MM.1S (cell line): ENCODE measurements around the gene KLF15.

Experiments
- EZH2 ChIP-seq: fragments of 300-600 bp; sonication (generic); optimal IDR thresholded peaks from 2 replicates; pipeline ENCODE3; 2017; ENCODE audit warnings: low read depth, mild to moderate bottlenecking, antibody characterized with exemption, low read length, mixed read lengths
- TF ChIP-seq, protein P1 (sequence below): fragments of 300-600 bp; sonication (generic); IDR thresholded peaks from 2 replicates; pipeline ENCODE4 v1.5.1; 2016; ENCODE audit warnings: antibody characterized with exemption, low read length, mixed read lengths

DNA sequence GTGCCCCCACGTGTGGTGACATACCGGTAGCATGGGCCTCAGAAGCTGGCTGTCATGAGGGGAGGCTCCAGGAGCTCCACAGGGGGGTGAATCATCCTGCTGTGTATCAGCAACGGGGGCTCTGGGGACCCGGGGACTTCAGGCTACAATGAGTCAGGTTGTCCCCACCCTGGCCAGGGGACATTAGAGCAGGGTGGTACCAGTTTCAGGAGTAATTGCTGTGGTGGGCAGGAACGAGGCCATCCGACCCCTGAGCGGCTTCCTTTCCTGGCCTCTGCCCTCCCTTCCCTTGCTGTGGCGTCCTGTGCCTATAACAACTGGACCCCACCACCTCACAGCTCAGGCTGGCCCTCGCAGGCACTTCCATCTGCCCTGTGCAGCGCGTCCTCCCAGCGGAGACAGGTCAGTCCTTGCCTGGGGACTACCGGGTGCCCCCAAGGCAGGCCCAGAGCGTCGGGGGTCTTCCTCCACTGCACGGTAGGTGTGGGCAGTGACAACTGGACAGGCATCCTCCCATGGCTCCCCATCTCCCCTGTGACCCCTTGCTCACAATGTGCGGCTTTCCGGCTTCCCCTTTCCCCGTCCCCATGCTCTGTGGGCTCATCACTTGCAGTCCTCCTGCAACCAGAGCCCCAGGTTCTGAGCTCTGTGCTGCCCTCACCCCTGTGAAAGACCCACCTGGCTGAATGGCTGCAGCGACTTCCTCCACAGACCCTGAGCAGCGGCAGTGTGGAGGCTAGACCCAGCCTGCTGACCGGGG is 57.0 kb downstream of the KLF15 start:
- TF ChIP-seq, protein P1, sequence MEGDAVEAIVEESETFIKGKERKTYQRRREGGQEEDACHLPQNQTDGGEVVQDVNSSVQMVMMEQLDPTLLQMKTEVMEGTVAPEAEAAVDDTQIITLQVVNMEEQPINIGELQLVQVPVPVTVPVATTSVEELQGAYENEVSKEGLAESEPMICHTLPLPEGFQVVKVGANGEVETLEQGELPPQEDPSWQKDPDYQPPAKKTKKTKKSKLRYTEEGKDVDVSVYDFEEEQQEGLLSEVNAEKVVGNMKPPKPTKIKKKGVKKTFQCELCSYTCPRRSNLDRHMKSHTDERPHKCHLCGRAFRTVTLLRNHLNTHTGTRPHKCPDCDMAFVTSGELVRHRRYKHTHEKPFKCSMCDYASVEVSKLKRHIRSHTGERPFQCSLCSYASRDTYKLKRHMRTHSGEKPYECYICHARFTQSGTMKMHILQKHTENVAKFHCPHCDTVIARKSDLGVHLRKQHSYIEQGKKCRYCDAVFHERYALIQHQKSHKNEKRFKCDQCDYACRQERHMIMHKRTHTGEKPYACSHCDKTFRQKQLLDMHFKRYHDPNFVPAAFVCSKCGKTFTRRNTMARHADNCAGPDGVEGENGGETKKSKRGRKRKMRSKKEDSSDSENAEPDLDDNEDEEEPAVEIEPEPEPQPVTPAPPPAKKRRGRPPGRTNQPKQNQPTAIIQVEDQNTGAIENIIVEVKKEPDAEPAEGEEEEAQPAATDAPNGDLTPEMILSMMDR = no peak
- TF ChIP-seq EZH2 = no peak
